ENCODE measurements around the gene WWTR1. TPM values are rescaled to one million over a fixed set of nuclear protein-coding genes. Genes with fewer than 3 reads are reported as not detected.

The WWTR1 gene
- total and polyA plus RNA-seq, 2 of the 4 experiments (the other 2 are of a cell fraction): 38.9 to 65.3 TPM

DNA sequence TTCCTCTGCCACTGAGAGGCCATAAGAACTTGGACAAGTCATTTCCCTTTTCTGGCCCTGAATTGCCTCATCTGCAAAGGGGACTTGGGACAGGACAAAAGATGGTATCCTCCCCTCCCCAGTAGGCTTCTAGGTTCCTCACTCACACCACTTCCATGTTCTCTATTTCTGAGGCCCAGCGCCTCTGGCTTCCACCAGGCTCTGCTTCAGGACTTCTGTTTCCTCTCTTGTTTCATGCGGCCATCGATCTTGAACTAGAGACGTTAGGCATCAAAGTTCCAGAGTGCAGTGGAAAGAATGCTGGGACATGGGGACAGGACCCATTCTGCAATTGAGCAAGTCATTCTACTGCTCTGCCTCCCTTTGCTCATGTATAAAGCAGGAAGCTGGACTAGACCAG, 181.6 kb downstream of the WWTR1 start:
- Histone ChIP-seq H3K9me3 (ENCODE audit: control insufficient read depth, insufficient read depth, low read length) (peaks cover 3% of the 10 kb centered on the region; the same call in 1 of the 2 replicates), H2AFZ (replicated peaks; ENCODE audit: low read length, poor library complexity) (no peak overlapping the region), H3K23ac (ENCODE audit: low read depth, low read length) (no peak overlapping the region), H3K9me1 (ENCODE audit: insufficient read depth, low read length) (peaks cover 8% of the 10 kb centered on the region), H3K14ac (replicated peaks; ENCODE audit: low read depth, low read length) (peak overlapping the region; percentile 48; the same call in 1 of the 2 replicates), H3K4me2 (ENCODE audit: low read depth, low read length) (no peak overlapping the region), H3K79me1 (ENCODE audit: low read depth in 1 of 2, low read length in 2 of 2) (peaks cover 0 to 11% of the 10 kb centered on the region in 2 experiments; a peak in 2 of 4 replicates), H3K36me3 (ENCODE audit: control insufficient read depth, insufficient read depth, low read length) (no peaks in the 10 kb centered on the region), H4K8ac (ENCODE audit: low read depth in 2 of 2, low read length in 2 of 2) (peak overlapping the region in 1 of 2 experiments; percentile 48; a peak in 1 of 4 replicates), H3K56ac (ENCODE audit: extremely low read depth, insufficient read depth, low read length) (no peak overlapping the region), H2AK5ac (ENCODE audit: low read depth, low read length) (peak overlapping the region; percentile 61), H2AK9ac (replicated peaks; ENCODE audit: low read depth, low read length, poor library complexity) (no peak overlapping the region), H3K9ac (ENCODE audit: low read depth, low read length) (no peak overlapping the region), H4K20me1 (ENCODE audit: insufficient read depth, low read length) (no peaks in the 10 kb centered on the region), H2BK15ac (ENCODE audit: low read depth, low read length) (peak overlapping the region; percentile 74; the same call in 1 of the 3 replicates), H3K27ac (ENCODE audit: insufficient read depth, low read length) (no peak overlapping the region), H3K4ac (ENCODE audit: low read depth, low read length) (peak overlapping the region; percentile 52), H2BK20ac (ENCODE audit: low read depth, low read length) (peak overlapping the region; percentile 26; the same call in 1 of the 2 replicates), H4K5ac (ENCODE audit: low read depth, low read length) (no peak overlapping the region), H3K27me3 (ENCODE audit: control insufficient read depth, insufficient read depth, low read length) (no peaks in the 10 kb centered on the region), H3K4me1 (ENCODE audit: control insufficient read depth, insufficient read depth, low read length) (peaks cover 22% of the 10 kb centered on the region), H2BK5ac (ENCODE audit: low read depth, low read length, poor library complexity, severe bottlenecking) (no peak overlapping the region), H2BK120ac (ENCODE audit: low read depth, low read length) (peak overlapping the region; percentile 51), H3K18ac (ENCODE audit: low read depth, low read length) (0 out of 2 replicates have a peak overlapping the region, but pooled peaks have one; percentile 17), H4K91ac (ENCODE audit: insufficient read depth, low read depth, low read length) (peak overlapping the region; percentile 57), H3K4me3 (ENCODE audit: insufficient read depth, low read depth, low read length) (no peak overlapping the region)
- dilution Hi-C loops (cut with HindIII; ENCODE audit: low sequenced_read_pairs, unreplicated experiment) (no loop called here), intact Hi-C loops (cut with micrococcal nuclease) (no loop called here), in situ Hi-C loops (cut with MboI; ENCODE audit: low sequenced_read_pairs) (loop anchor here (5.0 kb wide), 1 partner anchor 79 kb away; no protein-coding TSS in a partner anchor)
- CTCF ChIA-PET: interaction anchor here (1.1 kb wide), 1 partner anchor 9 kb away, joined by 3 read pairs; no protein-coding TSS in a partner anchor
- 100% methylated on average over 1 of the region's 4 CpGs; no CpG with 5 or more reads in 1 of the 2 experiments for WGBS, 2 experiments (ENCODE audit: extremely low coverage in 2 of 2, insufficient read length in 1 of 2)
- no peak for DNase-seq
- ATAC-seq (ENCODE audit: low read depth): no peak
- BruUV-seq (replicated peaks): no TSS peak
- TF ChIP-seq, protein P1, sequence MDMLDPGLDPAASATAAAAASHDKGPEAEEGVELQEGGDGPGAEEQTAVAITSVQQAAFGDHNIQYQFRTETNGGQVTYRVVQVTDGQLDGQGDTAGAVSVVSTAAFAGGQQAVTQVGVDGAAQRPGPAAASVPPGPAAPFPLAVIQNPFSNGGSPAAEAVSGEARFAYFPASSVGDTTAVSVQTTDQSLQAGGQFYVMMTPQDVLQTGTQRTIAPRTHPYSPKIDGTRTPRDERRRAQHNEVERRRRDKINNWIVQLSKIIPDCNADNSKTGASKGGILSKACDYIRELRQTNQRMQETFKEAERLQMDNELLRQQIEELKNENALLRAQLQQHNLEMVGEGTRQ (IDR thresholded peaks at IDR 0.05; ENCODE audit: low read depth, low read length): no peak
- POLR2A ChIA-PET (ENCODE audit: unreplicated experiment): no interaction called here

Data from IMR-90 (cell line).